ENCODE measurements around the gene OGFOD1.
"Not testable (repeated sequence)": the region's sequence is repeated elsewhere in the genome, so short reads cannot be mapped to it uniquely, and the experiment has no call there.

OGFOD1 gene

GRCh38 chr16:56479469-56479868 lies 28.1 kb downstream of the OGFOD1 start:
- no peak overlapping the region for H3K4me3 ChIP-seq (ENCODE audit: low read depth, low read length)
- TF ChIP-seq, protein P1, sequence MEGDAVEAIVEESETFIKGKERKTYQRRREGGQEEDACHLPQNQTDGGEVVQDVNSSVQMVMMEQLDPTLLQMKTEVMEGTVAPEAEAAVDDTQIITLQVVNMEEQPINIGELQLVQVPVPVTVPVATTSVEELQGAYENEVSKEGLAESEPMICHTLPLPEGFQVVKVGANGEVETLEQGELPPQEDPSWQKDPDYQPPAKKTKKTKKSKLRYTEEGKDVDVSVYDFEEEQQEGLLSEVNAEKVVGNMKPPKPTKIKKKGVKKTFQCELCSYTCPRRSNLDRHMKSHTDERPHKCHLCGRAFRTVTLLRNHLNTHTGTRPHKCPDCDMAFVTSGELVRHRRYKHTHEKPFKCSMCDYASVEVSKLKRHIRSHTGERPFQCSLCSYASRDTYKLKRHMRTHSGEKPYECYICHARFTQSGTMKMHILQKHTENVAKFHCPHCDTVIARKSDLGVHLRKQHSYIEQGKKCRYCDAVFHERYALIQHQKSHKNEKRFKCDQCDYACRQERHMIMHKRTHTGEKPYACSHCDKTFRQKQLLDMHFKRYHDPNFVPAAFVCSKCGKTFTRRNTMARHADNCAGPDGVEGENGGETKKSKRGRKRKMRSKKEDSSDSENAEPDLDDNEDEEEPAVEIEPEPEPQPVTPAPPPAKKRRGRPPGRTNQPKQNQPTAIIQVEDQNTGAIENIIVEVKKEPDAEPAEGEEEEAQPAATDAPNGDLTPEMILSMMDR (IDR thresholded peaks at IDR 0.05; ENCODE audit: borderline replicate concordance, insufficient read depth, low read depth, low read length) = no peak

GRCh38 chr16:56480776-56481467 lies 29.6 kb downstream of the OGFOD1 start:
- TF ChIP-seq, protein P1 (IDR thresholded peaks at IDR 0.05; ENCODE audit: borderline replicate concordance, insufficient read depth, low read depth, low read length) = no peak
- no peak overlapping the region for H3K4me3 ChIP-seq (ENCODE audit: low read depth, low read length)

- H3K4me3 ChIP-seq (ENCODE audit: low read depth, low read length) = no peak overlapping the region
- TF ChIP-seq, protein P1 (IDR thresholded peaks at IDR 0.05; ENCODE audit: borderline replicate concordance, insufficient read depth, low read depth, low read length) = no peak
Observed at GRCh38 chr16:56481468-56482122, 30.2 kb downstream of the OGFOD1 start.

DNA sequence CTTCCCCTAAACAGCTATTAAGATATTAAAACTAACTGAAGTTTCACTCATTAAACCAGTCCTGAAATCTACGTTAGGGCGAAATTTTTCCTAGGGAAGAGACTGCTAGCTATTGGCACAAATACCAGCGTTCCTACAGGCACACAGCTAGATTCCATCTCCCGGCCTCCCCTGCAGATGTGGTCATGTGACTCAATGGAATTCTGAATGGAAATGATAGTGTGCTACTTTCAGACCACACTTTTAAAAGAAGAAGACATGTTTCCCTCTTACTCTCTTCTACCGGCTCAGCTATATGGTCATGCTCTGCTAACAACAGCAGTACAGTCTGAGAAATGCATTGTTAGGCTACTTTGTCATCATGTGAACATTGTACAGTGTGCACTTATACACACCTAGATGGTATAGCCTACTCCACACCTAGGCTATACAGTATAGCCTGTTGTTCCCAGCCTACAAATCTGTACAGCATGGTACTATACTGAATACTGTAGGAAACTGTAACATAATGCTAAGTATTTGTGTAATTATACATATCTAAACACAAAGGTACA lies 31.4 kb downstream of the OGFOD1 start:
- H3K4me3 ChIP-seq (ENCODE audit: low read depth, low read length) = no peak overlapping the region
- TF ChIP-seq, protein P1 (IDR thresholded peaks at IDR 0.05; ENCODE audit: borderline replicate concordance, insufficient read depth, low read depth, low read length) = no peak

DNA sequence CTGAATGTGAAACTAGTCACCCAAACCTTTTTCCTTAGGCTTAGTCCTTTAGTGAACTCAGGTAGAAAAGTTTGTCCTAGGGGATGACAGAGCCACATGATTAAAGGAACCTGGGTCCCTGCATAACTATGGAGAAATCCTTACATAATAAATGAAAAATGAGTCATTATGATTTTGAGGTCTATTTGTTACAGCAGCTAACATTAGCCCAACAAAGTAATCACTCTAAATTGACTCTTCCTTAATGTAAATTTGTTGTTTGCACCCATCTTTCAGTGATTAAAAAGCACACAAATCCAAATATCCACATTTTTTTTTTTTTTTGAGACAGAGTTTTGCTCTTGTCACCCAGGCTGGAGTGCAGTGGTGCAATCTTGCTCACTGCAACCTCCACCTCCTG lies 32.0 kb downstream of the OGFOD1 start:
- H3K4me3 ChIP-seq (ENCODE audit: low read depth, low read length) = no peak overlapping the region
- TF ChIP-seq, protein P1 (IDR thresholded peaks at IDR 0.05; ENCODE audit: borderline replicate concordance, insufficient read depth, low read depth, low read length) = no peak

GRCh38 chr16:56488035-56488434 lies 36.7 kb downstream of the OGFOD1 start:
- TF ChIP-seq, protein P1 (IDR thresholded peaks at IDR 0.05; ENCODE audit: borderline replicate concordance, insufficient read depth, low read depth, low read length) = no peak
- H3K4me3 ChIP-seq (ENCODE audit: low read depth, low read length) = no peak overlapping the region

- not testable (repeated sequence) for H3K4me3 ChIP-seq (ENCODE audit: low read depth, low read length)
Observed at GRCh38 chr16:56488868-56489267, 37.5 kb downstream of the OGFOD1 start.

Measured in GM12875 (cell line).